HUES64 (cell line): ENCODE measurements around the gene TBC1D22A.
"Not testable (repeated sequence)": the region's sequence is repeated elsewhere in the genome, so short reads cannot be mapped to it uniquely, and the experiment has no call there.

ENCODE experiments used
- H3K27ac ChIP-seq: 2 replicates; pipeline ENCODE4 v1.7.0; 2013; ENCODE audit warnings: low read depth, low read length, inconsistent platforms
- H3K27me3 ChIP-seq: 2 replicates; pipeline ENCODE4 v1.6.1; 2013; ENCODE audit warnings: mild to moderate bottlenecking, low read length; ENCODE audit not compliant: insufficient read depth
- H3K36me3 ChIP-seq: 2 replicates; pipeline ENCODE4 v1.6.1; 2013; ENCODE audit warnings: mild to moderate bottlenecking, low read length; ENCODE audit not compliant: insufficient read depth
- H3K4me1 ChIP-seq: 2 replicates; pipeline ENCODE4 v1.6.1; 2013; ENCODE audit warnings: mild to moderate bottlenecking, low read length, moderate library complexity; ENCODE audit not compliant: insufficient read depth
- H3K4me3 ChIP-seq: 2 replicates; pipeline ENCODE4 v1.5.1; 2013; ENCODE audit warnings: mild to moderate bottlenecking, low read length, moderate library complexity
- H3K9ac ChIP-seq: 2 replicates; pipeline ENCODE4 v1.6.1; 2013; ENCODE audit warnings: mild to moderate bottlenecking, low read depth, low read length
- H3K9me3 ChIP-seq: 2 replicates; pipeline ENCODE4 v1.6.1; 2013; ENCODE audit warnings: low read depth, low read length; ENCODE audit not compliant: insufficient read depth
- WGBS: fragments of 150-250, 120-280 bp; methylation state at CpG from one replicate; pipeline ENCODE4 v1.1.7; 2013; ENCODE audit warnings: missing lambda C conversion rate; 5-methylcytosine and 5-hydroxymethylcytosine counted together

TBC1D22A gene

DNA sequence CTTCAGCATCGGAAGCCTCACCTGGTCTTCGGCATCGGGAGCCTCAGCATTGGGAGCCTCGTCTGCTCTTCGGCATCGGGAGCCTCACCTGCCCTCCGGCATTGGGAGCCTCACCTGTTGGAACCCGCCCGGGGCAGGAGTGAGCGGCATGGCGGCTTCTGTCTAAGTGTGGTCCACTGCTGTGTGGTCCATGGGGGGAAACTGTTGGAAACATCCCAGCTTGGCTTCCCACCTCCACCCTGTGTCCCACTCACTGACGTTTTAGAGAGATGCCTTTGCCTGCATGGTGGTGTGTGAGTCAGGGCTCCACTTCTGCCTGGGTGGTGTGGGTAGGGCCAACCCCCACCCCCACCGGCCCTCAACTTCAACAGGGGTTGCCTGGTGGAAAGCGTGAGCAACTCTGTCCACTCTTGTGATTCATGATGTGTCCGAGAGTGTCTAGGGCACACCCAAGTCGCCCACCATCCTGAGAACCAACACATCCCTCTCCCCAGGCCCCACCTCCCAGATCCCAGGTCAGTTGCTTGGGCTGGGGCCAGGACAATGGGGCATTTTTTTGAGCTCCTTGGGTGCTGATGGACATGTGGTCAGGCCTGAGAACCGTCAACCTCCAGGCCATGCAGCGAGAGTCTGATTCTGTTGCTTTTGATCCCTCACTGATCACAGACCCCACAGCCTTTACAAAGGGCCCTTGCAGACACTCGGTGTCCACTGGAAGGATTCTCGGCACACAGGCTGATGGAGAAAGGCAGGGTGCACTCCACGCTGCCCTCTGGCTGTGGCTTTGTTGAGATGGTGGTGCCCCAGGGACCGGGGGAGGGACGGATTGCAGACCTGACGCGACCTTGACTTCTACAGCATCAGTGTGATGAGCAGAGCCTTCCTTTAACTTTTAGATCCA lies 406.7 kb downstream of the TBC1D22A start:
- Histone ChIP-seq H3K27me3 (no peaks in the 10 kb centered on the region), H3K27ac (no peak overlapping the region), H3K4me1 (no peaks in the 10 kb centered on the region), H3K9ac (no peak overlapping the region), H3K36me3 (peaks cover 5% of the 10 kb centered on the region), H3K9me3 (peaks cover 10% of the 10 kb centered on the region), H3K4me3 (no peak overlapping the region)
- 91% methylated on average over 25 of the region's 25 CpGs for WGBS

DNA sequence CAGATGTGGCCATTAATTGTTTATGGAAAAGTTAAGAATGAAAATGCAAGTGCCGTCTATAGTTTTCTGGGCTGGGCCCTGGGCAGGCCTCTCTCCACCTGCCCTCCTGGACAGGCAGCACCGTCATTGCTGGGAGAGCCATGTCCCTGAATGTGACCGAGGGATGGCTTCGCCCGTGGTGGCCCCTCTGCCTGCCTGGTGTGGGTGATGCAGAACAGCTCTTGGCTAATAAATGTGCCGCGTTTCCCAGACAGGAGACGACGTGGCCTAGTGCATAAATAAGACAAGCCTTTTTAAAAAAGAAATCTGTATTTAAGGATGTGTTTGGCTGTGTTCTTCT lies 407.3 kb downstream of the TBC1D22A start:
- peaks cover 5% of the 10 kb centered on the region for H3K36me3 ChIP-seq
- H3K4me3 ChIP-seq, result no peak overlapping the region

DNA sequence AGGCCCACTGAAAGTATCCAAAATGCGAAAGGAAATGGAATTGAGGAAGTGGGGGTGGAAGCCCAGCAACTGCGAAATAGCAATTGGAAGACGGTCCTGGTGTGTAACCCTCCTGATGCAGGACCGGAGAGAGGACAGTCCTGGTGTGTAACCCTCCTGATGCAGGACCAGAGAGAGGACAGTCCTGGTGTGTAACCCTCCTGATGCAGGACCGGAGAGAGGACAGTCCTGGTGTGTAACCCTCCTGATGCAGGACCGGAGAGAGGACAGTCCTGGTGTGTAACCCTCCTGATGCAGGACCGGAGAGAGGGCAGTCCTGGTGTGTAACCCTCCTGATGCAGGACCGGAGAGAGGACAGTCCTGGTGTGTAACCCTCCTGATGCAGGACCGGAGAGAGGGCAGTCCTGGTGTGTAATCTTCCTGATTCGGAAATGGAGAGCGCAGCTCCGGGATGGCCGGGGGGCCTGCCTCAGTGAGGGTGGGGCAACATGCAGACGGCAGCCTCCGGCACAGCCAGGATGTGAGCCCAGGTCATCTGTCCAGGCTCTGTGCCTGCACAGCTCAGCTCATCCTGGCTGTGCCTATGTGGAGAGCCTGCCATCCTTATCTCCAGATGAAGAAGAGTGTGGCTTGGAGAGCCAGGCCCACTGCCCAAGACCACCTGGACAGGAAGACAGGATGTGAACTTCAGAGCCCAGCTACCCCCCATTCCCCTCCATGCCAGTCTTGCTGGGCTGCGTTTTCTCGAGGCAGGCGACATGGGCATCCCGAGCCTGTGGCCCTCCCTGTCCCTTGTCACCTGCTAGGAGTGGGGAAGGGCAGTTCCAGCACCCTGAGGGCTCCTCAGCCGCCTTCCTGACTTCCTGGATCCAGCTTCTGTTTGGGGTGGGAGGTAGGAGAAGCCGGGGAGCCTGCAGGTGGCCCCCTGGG lies 408.3 kb downstream of the TBC1D22A start:
- not testable (repeated sequence) for H3K27me3 ChIP-seq, H3K27ac ChIP-seq, H3K4me1 ChIP-seq, H3K4me3 ChIP-seq, H3K9me3 ChIP-seq, H3K36me3 ChIP-seq, H3K9ac ChIP-seq
- WGBS, result 97% methylated on average over 21 of the region's 21 CpGs

More for the DNA sequence above, 407.3 kb downstream of the TBC1D22A start:
- Histone ChIP-seq H3K9me3 (peaks cover 10% of the 10 kb centered on the region), H3K27ac (no peak overlapping the region), H3K27me3 (no peaks in the 10 kb centered on the region), H3K9ac (no peak overlapping the region), H3K4me1 (no peaks in the 10 kb centered on the region)
- 95% methylated on average over 9 of the region's 9 CpGs for WGBS

DNA sequence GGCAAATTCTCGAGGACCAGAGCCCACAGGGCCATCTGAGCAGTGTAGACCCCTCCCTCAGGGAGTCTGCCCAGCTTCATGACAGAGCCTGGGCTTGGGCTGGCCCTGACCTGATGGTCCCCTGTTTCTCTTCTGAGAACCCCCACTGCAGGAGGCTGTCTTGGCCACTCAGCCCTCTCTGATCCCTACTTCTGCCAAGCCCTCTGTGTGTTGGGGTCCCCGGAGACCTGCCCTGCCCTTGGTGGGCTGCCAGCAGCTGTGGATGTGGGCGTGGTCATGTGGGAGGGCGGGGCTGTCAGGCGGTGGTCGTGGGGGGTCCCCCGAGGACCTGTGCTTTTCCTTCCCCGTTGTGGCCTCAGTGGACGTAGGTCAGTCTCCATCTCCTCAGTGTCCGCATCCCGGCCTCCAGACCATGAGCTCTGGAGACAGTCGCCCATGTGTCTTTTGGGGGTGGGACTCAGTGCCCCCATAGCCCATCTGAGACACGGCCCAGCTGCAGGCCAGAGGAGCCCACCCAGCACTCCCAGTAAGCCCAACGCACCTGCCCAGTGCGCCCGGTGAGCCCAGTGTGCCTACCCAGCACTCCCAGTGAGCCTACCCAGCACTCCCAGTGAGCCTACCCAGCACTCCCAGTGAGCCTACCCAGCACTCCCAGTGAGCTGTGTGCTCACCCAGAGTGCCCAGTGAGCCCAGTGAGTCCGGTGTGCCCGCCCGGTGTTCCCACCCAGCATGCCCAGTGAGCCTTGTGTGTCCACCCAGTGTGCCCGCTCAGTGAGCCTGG lies 409.2 kb downstream of the TBC1D22A start:
- H3K36me3 ChIP-seq, result peaks cover 5% of the 10 kb centered on the region
- H3K4me1 ChIP-seq, result no peaks in the 10 kb centered on the region
- 92% methylated on average over 20 of the region's 20 CpGs for whole genome bisulfite sequencing
- no peak overlapping the region for H3K27ac ChIP-seq
- H3K9ac ChIP-seq, result no peak overlapping the region
- H3K27me3 ChIP-seq, result no peaks in the 10 kb centered on the region
- H3K9me3 ChIP-seq, result peaks cover 10% of the 10 kb centered on the region
- H3K4me3 ChIP-seq, result no peak overlapping the region

DNA sequence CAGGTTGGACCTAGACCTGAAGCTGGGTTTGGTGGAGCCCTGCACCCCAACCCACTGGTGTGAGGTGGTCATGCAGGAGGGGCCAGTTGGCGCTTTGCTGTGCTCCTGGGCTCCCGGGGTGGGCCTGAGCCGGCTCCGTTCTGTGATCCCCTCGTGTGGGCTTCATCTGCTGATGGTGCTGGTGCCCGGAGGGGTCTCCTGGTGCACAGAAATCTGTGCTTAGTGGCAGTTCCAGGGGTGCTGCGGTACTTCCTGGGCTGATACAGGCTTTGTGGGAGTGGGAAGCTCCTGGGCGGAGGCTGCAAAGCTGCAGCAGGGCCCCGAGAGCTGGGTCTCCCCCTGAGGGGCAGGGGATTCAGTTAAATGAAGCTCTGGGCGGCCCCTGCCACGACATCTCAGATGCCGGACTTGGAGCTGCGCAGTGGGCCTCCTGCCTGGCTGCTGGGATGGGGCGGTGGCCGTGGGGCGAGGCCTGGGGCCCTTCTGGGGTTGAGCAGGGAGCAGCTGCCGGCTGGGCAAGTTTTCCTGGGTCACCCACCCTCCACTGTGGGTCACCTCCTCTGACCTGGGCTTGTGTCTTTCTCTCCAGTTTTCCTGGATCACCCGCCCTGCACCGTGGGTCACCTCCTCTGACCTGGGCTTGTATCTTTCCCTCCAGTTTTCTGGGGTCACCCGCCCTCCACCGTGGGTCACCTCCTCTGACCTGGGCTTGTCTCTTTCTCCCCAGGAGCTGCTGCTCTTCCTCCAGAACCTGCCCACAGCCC lies 410.5 kb downstream of the TBC1D22A start:
- Histone ChIP-seq H3K9ac (no peak overlapping the region), H3K4me3 (no peak overlapping the region), H3K4me1 (no peaks in the 10 kb centered on the region), H3K27me3 (no peaks in the 10 kb centered on the region), H3K27ac (no peak overlapping the region), H3K9me3 (no peaks in the 10 kb centered on the region), H3K36me3 (no peaks in the 10 kb centered on the region; the same call in 1 of the 2 replicates)
- WGBS, result 94% methylated on average over 21 of the region's 21 CpGs

DNA sequence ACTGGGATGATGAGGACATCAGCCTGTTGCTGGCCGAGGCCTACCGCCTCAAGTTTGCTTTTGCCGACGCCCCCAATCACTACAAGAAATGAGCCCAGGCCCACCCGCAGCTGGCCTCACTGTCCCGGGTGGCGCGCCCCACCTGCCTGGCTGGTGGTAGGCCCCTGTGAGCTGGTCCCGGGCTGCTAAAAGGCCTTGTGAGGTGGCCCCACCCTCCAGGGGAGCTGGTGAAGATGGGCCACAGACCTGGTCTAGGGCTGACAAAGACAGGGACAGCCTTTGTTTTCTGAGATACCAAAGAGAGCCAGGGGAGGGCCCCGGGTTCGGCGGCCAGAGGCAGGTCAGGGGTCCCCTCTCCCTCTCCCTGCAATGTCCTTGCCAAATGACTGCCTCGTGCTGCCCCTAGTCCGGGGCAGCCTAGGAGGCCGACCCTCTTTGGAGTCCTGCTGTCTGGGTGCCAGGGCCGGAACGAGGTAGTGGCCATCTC lies 411.1 kb downstream of the TBC1D22A start:
- H3K4me1 ChIP-seq, result no peaks in the 10 kb centered on the region
- no peaks in the 10 kb centered on the region for H3K27me3 ChIP-seq
- H3K9ac ChIP-seq, result no peak overlapping the region
- WGBS, result 90% methylated on average over 16 of the region's 17 CpGs
- H3K27ac ChIP-seq, result no peak overlapping the region
- no peak overlapping the region for H3K4me3 ChIP-seq
- no peaks in the 10 kb centered on the region; the same call in 1 of the 2 replicates for H3K36me3 ChIP-seq
- no peaks in the 10 kb centered on the region for H3K9me3 ChIP-seq

- Histone ChIP-seq H3K27me3 (no peaks in the 10 kb centered on the region), H3K4me1 (no peaks in the 10 kb centered on the region), H3K9ac (no peak overlapping the region), H3K36me3 (no peaks in the 10 kb centered on the region; the same call in 1 of the 2 replicates), H3K27ac (no peak overlapping the region), H3K9me3 (peaks cover 5% of the 10 kb centered on the region; the same call in 1 of the 2 replicates), H3K4me3 (no peak overlapping the region)
- WGBS, result 97% methylated on average over 21 of the region's 21 CpGs
These were observed 411.6 kb downstream of the TBC1D22A start for GRCh38 chr22:47174096-47174495.

- 88% methylated on average over 14 of the region's 14 CpGs for WGBS
- H3K9me3 ChIP-seq, result peaks cover 8% of the 10 kb centered on the region
- H3K9ac ChIP-seq, result no peak overlapping the region
- H3K4me1 ChIP-seq, result no peaks in the 10 kb centered on the region
- no peaks in the 10 kb centered on the region for H3K36me3 ChIP-seq
- H3K27me3 ChIP-seq, result no peaks in the 10 kb centered on the region
- H3K4me3 ChIP-seq, result no peak overlapping the region
- H3K27ac ChIP-seq, result no peak overlapping the region
These were observed 412.2 kb downstream of the TBC1D22A start for GRCh38 chr22:47174671-47175112.

GRCh38 chr22:47175151-47176025 lies 412.9 kb downstream of the TBC1D22A start:
- Histone ChIP-seq H3K27me3 (no peaks in the 10 kb centered on the region), H3K4me3 (no peak overlapping the region), H3K4me1 (no peaks in the 10 kb centered on the region), H3K9ac (no peak overlapping the region), H3K36me3 (no peaks in the 10 kb centered on the region), H3K9me3 (peaks cover 11% of the 10 kb centered on the region), H3K27ac (no peak overlapping the region)
- WGBS, result 94% methylated on average over 38 of the region's 38 CpGs
